ENCODE results near the gene MGAT5.
A peak's percentile ranks its signal among the peaks of the same experiment; 100 is the strongest.

Gene MGAT5

GRCh38 chr2:134370655-134371445, 117.0 kb downstream of the MGAT5 start:
- DNase-seq, result no peak

DNA sequence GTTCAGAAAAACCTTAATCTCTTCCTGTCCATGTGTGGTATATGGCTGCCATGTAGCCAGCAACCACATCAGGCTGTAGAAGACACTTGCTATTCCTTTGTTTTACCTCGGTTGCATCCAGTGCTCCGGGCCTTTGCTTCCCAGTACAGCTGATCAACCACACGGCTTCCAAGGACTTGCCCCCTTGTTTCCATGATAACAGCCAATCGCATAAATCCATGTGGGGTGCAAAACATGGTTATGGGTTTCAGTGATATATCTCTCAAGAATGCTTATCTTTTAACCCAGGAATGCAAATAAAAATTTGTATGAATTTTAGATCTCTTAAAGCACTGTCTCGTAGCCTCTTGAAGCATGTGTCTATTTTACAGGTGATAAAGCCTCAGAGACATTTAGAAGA, 118.3 kb downstream of the MGAT5 start:
- no peak for DNase-seq

DNA sequence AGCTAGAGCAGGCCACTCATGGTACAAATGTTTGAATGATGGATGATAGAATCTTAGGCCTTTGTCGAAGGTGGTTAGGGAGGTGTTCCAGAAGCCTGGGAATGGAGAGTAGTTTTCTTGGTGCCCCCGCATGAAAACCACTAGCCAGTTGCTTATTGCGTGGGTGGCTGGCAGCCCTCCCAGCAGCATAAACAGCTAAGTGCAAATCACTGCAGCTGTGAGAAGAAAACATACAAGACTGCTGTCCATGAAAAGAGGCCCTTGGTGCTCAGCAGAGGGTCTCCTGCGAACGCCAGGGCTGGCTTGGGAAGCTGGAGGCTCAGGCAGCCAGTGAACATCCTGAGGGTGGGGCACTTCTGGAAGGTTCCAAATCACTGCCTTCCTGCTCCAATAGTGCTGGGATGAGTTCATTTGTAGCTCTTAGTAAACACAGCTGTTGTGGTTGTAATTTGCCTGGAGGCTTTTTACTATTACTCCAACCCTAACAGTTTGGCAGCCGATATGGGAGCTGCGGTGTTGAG, 118.8 kb downstream of the MGAT5 start:
- no peak for DNase-seq

- peak; percentile 61 for DNase-seq
These were observed 122.1 kb downstream of the MGAT5 start for GRCh38 chr2:134375935-134376334.

- no peak for DNase-seq
These were observed 123.9 kb downstream of the MGAT5 start for GRCh38 chr2:134377730-134378129.

DNA sequence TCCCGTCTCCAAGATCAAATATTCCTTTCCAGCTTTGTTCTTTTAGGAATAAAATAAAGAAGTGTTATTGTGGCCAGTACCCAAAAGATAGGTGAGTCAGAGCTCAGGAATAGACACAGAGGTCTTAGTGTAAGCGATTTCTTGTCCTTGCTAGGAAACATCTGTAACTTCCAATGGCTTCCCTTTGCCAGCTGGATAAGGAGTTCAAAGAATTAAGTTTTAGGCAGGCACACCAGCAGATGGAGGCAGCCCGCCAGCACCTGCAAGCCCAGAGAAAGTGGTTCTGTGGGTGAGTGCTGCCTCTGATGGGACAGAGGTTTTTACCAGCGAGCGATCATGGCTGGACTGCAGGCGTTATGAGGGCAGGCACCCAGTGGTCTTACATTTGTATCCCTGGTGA, 125.4 kb downstream of the MGAT5 start:
- DNase-seq, result no peak

DNA sequence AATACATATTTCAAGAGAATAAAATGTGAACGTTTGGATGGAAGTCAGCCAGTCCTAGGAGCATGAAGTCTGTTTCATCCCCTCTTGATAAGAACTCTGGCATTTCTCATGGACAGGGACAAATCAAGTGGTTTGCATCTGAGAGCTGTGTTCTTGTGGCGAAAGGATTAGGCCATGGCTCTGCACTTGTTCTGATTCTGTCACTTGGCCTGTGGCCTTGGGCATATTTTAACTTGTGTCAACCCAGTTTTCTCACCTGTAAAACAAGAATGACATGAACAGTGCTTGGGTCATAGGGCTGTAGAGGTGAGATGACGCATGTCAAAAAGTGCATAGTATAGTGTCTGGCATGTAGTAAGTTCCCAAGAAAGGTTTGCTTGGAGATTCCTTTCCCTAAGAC, 125.8 kb downstream of the MGAT5 start:
- DNase-seq, result no peak

DNA sequence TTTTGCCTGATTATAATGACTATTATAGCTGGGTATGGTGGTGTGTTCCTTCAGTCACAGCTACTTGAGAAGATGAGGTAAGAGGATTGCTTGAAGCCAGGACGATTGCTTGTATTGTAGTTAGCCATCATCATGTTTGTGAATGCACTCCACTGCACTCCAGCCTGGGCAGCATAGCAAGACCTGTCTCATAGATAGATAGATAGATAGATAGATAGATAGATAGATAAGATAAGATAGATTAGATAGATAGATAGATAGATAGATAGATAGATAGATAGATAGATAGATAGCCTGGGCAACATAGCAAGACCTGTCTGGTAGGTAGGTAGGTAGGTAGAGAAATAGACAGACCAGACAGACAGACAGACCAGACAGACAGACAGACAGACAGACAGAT, 127.3 kb downstream of the MGAT5 start:
- no peak for DNase-seq

- DNase-seq, result no peak
These were observed 130.3 kb downstream of the MGAT5 start for GRCh38 chr2:134384131-134384530.

DNA sequence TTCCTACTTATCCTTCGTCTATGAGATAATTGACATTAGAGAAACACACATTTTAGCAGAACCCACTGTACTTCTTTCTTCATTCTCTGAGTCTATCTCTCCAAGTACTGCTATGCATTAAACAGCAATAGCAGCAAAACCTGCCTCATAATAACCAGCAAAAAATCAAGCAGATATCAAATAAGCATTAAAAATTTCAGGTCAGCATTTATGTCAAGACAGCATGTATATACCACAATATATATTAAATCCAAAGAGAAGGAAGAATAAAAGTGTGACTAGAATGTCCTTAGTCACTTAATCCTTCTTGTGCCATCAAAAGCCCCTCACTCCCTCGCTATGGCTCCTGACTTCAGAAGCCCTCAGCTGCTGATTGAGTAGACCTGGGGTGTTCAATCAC, 131.3 kb downstream of the MGAT5 start:
- DNase-seq, result no peak

- no peak for DNase-seq
These were observed 132.4 kb downstream of the MGAT5 start for GRCh38 chr2:134386310-134386709.

DNA sequence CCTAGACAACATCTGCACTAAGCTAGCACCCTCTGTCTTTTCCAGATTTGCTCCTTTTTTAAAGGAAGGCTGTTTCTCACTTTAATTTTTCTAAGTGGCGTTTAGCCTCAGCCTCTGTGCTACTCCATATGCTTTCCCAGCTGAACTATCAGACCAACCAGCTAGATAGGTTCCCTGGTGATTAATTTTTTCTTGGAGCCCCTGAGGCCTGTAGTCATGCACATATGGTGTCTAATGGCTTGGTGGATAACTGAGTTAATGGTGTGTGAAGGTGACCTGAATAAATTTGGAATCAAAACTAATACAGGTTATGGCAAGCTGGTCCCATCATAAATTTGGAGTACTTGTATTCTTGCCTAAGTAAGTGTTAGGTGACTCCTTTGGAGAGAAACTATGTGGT, 135.5 kb downstream of the MGAT5 start:
- DNase-seq, result peak; percentile 90

DNA sequence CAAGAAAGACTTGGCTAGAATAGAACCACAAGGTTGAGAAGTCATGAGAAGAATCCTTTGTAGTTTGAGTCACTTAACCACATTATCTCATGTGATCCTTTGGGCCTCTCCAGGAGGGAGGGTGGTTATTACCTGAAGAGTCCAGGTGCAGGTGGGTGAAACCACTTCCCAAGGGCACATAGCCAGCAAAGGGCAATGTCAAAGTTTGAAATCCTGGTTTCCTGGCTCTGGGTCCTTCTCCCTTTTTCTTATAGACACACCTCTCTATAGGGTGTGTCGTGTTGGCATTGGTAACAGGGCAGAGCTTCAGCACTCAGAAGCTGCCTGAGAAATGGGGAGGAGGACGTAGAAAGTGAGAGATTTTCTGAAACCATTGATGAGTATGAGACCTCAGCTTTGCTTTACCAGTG, 137.9 kb downstream of the MGAT5 start:
- no peak for DNase-seq

DNA sequence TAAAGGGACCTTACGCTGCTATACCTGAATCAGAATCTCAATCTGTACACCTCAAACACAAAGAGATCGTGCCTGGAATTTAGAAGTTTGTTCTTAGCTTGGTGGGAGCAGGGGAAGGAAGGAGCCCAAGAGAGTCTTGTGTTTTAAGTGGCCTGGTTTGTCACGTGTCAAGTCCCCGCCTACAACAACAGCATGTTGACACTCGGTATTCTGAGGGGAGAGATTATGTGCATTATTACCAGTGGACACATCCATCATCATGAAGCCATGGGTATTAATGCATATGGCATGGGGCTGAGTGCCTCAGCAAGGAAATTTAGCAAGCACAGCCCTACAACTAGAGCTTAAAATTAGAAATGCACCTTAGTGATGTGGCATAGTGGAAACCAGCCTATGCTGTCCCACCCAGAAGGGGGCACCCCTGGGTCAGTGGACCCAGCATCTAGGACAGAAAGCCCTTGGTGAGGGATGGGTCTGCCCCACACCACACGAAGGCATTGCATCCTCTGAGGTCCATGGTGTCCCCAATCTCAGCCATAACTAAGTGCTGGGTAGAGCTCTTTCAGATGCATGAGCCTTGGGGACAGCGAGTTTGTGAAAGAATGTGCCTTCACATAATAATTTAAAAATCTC, 138.7 kb downstream of the MGAT5 start:
- DNase-seq, result no peak

- DNase-seq, result no peak
These were observed 139.2 kb downstream of the MGAT5 start for GRCh38 chr2:134393075-134393461.

GRCh38 chr2:134395779-134396178, 141.9 kb downstream of the MGAT5 start:
- DNase-seq, result no peak

DNA sequence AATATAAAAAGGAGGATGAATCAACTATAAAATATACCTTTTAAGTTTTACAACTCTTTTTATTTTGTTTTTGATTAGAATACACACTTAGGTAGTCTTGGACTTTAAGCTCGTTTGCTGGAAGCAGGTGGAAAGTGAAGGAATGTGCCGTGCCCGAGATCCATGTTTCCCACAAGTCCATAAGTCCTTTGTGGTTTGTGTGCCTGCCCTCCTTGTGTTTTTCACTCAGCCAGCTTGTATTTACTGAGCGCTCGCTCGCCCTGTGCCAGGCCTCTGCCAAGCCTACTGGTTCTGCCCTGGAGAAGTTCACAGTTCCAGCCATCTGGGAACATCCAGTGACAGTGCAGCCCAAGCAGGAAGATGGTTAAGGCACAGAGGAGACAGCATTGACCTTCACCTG, 142.6 kb downstream of the MGAT5 start:
- no peak for DNase-seq

DNA sequence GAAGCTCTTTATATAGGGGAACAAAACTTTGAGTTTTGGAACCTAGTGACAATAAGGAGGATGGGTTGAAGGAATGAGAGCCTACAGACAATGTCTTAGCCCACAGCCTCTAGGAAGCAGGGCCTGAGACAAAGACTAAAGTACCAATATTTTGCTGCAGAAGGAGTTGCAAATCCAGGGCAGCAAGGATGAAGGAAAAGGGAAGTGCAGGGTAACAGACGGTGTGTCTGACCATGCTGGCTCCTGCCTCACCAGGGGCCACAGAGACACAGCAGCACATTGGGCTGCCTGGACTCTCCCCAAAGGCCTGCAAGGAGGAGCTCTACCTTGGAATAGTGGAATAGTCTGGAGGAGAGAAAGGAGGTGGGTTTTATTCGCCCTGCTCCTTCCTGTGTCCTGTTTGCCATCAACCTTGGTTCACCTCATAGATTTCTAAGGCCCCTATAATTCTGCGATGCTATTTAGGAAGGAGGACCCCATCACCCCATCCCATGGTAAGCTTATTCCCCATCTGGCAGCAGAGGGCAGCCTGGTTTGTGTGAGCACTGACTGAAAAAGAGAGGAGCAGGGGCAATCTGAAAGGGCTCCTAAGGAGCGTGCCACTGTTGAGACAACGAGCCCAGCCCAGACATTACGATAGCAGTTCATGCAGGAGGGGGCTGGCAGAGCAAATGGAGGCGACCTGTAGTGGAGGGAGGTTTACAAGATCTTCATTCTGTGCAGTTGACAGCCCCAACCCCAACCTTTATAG, 143.4 kb downstream of the MGAT5 start:
- DNase-seq, result no peak

- no peak for DNase-seq
These were observed 144.4 kb downstream of the MGAT5 start for GRCh38 chr2:134398300-134398699.

GRCh38 chr2:134399096-134399495, 145.2 kb downstream of the MGAT5 start:
- no peak for DNase-seq

GRCh38 chr2:134401081-134401497, 147.2 kb downstream of the MGAT5 start:
- no peak for DNase-seq

DNA sequence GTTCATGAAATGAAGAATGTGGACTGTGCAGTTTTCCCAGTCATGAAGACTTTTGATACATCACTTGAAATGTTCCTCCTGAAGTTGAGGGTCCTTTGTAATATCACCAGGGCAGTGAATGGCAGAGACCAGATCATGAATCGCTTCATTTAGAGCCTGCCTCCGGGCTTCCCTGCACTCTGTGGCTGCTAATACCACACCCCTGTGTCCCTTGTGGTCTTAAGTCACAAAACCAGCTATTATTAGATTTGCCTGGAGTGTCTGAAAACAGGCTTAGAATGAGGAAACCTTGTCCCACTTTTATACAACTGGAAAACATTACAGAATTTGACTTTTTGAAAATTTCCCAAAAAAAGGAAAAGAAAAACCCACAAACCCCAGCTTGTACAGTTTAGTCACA, 147.9 kb downstream of the MGAT5 start:
- DNase-seq, result no peak

- no peak for DNase-seq
These were observed 148.5 kb downstream of the MGAT5 start for GRCh38 chr2:134402410-134402809.

DNA sequence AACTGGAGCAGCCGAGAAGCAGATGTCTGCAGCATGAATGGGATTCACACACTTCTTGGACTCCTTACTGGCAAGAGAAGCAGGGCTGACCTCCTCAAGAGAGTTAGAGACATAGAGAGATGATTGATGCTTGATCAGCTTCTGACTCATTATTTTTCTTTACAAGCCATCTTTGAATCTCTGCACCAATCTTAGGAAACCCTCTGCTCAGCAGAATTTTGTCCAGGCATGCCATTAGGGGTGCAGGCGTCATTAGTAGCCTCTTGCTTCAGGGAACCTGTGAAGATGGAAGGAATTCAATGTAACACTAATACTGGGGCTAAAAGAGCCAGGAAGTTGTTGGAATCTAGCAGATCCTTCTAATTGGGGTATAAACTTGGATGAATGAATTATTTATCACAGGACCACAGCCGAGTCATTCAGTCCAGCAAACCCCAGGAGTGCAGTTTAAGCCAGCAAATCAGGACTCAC, 151.8 kb downstream of the MGAT5 start:
- DNase-seq, result no peak
